Mesenchymal stem cell (in vitro differentiated cells and primary cell): ENCODE measurements around the gene LRP4.

Source experiments
- DNase-seq: peaks from one replicate; pipeline ENCODE4 v3.0.0-alpha.2; 2013
- H2AFZ ChIP-seq: one replicate; pipeline ENCODE4 v1.6.1; 2013; ENCODE audit warnings: low read depth, mild to moderate bottlenecking, control low read depth, inconsistent platforms, low read length, moderate library complexity
- H2AK5ac ChIP-seq: 2 replicates; pipeline ENCODE4 v1.6.1; 2013; ENCODE audit warnings: low read length, moderate library complexity, mild to moderate bottlenecking, inconsistent platforms; ENCODE audit not compliant: severe bottlenecking
- H2BK120ac ChIP-seq: one replicate; pipeline ENCODE4 v1.6.1; 2013; ENCODE audit warnings: low read depth, mild to moderate bottlenecking, inconsistent platforms, low read length, moderate library complexity
- H2BK12ac ChIP-seq, 2 experiments: one replicate each; pipeline ENCODE4 v1.6.1; 2013; ENCODE audit warnings: inconsistent platforms in 2 of 2, low read length in 2 of 2, mild to moderate bottlenecking in 2 of 2, moderate library complexity in 2 of 2, control low read depth in 1 of 2
- H2BK15ac ChIP-seq: one replicate; pipeline ENCODE4 v1.6.1; 2013; ENCODE audit warnings: mild to moderate bottlenecking, low read depth, inconsistent platforms; ENCODE audit not compliant: poor library complexity, severe bottlenecking
- H2BK5ac ChIP-seq: 2 replicates; pipeline ENCODE4 v1.6.1; 2013; ENCODE audit warnings: low read depth, mild to moderate bottlenecking, low read length, control low read depth, inconsistent platforms; ENCODE audit not compliant: poor library complexity, severe bottlenecking
- H3K14ac ChIP-seq, 2 experiments: one replicate each; pipeline ENCODE4 v1.6.1; 2013; ENCODE audit warnings: inconsistent platforms in 2 of 2, low read length in 2 of 2, control low read depth in 1 of 2, mild to moderate bottlenecking in 1 of 2, moderate library complexity in 1 of 2
- H3K18ac ChIP-seq, 2 experiments: one replicate each; pipeline ENCODE4 v1.6.1; 2013; ENCODE audit warnings: inconsistent platforms in 2 of 2, low read length in 2 of 2, control low read depth in 1 of 2, low read depth in 1 of 2, mild to moderate bottlenecking in 1 of 2
- H3K23ac ChIP-seq, 2 experiments: one replicate each; pipeline ENCODE4 v1.6.1; 2013; ENCODE audit warnings: inconsistent platforms in 2 of 2, low read length in 2 of 2, mild to moderate bottlenecking in 2 of 2, moderate library complexity in 2 of 2, control low read depth in 1 of 2
- H3K27ac ChIP-seq: 2 replicates; pipeline ENCODE4 v1.5.1; 2013; ENCODE audit warnings: mild to moderate bottlenecking, moderate library complexity, low read length, control low read depth, inconsistent platforms; ENCODE audit not compliant: poor library complexity, severe bottlenecking
- H3K27me3 ChIP-seq, 2 experiments: 2 replicates each; pipeline versions ENCODE4 v1.6.1 to v1.7.0; 2013; ENCODE audit warnings: low read length in 2 of 2, mild to moderate bottlenecking in 2 of 2, moderate library complexity in 2 of 2, control low read depth in 1 of 2, inconsistent platforms in 1 of 2; ENCODE audit not compliant: control insufficient read depth in 1 of 2, insufficient read depth in 1 of 2
- H3K36me3 ChIP-seq, 2 experiments: 2 replicates each; pipeline versions ENCODE4 v1.6.1 to v1.7.0; 2013; ENCODE audit warnings: low read length in 2 of 2, control low read depth in 1 of 2, inconsistent platforms in 1 of 2, low read depth in 1 of 2, mild to moderate bottlenecking in 1 of 2; ENCODE audit not compliant: insufficient read depth in 2 of 2, control insufficient read depth in 1 of 2
- H3K4ac ChIP-seq, 2 experiments: one replicate each; pipeline ENCODE4 v1.6.1; 2013; ENCODE audit warnings: inconsistent platforms in 2 of 2, low read length in 2 of 2, mild to moderate bottlenecking in 2 of 2, moderate library complexity in 2 of 2, control low read depth in 1 of 2, low read depth in 1 of 2
- H3K4me1 ChIP-seq: 2 replicates; pipeline ENCODE4 v1.6.1; 2013; ENCODE audit warnings: low read depth, low read length, control low read depth; ENCODE audit not compliant: control insufficient read depth, insufficient read depth
- H3K4me2 ChIP-seq: 2 replicates; pipeline ENCODE4 v1.6.1; 2013; ENCODE audit warnings: low read length, mild to moderate bottlenecking, inconsistent platforms; ENCODE audit not compliant: poor library complexity, severe bottlenecking
- H3K4me3 ChIP-seq, 2 experiments: 2 replicates each; pipeline versions ENCODE4 v1.5.1 to v1.7.0; 2013; ENCODE audit warnings: low read length in 2 of 2, mild to moderate bottlenecking in 2 of 2, control low read depth in 1 of 2, low read depth in 1 of 2; ENCODE audit not compliant: insufficient read depth in 1 of 2
- H3K79me1 ChIP-seq: replicated peaks from 2 replicates; pipeline ENCODE4 v1.6.1; 2013; ENCODE audit warnings: mild to moderate bottlenecking, control low read depth, low read length, inconsistent platforms; ENCODE audit not compliant: poor library complexity, severe bottlenecking
- H3K9ac ChIP-seq: 2 replicates; pipeline ENCODE4 v1.7.0; 2013; ENCODE audit warnings: mild to moderate bottlenecking, low read length, moderate library complexity
- H3K9me3 ChIP-seq: 2 replicates; pipeline ENCODE4 v1.7.0; 2013; ENCODE audit warnings: mild to moderate bottlenecking, low read length; ENCODE audit not compliant: control insufficient read depth
- H4K8ac ChIP-seq: one replicate; pipeline ENCODE4 v1.6.1; 2013; ENCODE audit warnings: inconsistent platforms, mild to moderate bottlenecking, low read length, moderate library complexity
- H4K91ac ChIP-seq: one replicate; pipeline ENCODE4 v1.6.1; 2013; ENCODE audit warnings: mild to moderate bottlenecking, low read length, inconsistent platforms
- WGBS: methylation state at CpG from one replicate; pipeline ENCODE4 v1.1.7; 2013; ENCODE audit warnings: mixed read lengths; 5-methylcytosine and 5-hydroxymethylcytosine counted together

Gene LRP4

GRCh38 chr11:46912526-46913150 is 5.7 kb downstream of the LRP4 start:
- Histone ChIP-seq H3K14ac (peak overlapping the region in 1 of 2 experiments; percentile 78), H3K18ac (peak overlapping the region; percentile 85 to 90), H3K9me3 (no peaks in the 10 kb centered on the region), H2BK120ac (peak overlapping the region; percentile 54), H3K4ac (peak overlapping the region; percentile 57 to 72), H2AFZ (peak overlapping the region; percentile 31), H3K36me3 (no peaks in the 10 kb centered on the region), H4K91ac (peak overlapping the region; percentile 80), H3K23ac (peak overlapping the region in 1 of 2 experiments; percentile 32), H3K27me3 (no peaks in the 10 kb centered on the region), H2BK15ac (peak overlapping the region; percentile 91), H3K4me2 (peak overlapping the region; percentile 81), H3K4me3 (peak overlapping the region in 1 of 2 experiments; percentile 34), H3K9ac (no peak overlapping the region), H3K27ac (peak overlapping the region; percentile 27), H2BK5ac (peak overlapping the region; percentile 74), H3K79me1 (peaks cover 14% of the 10 kb centered on the region), H3K4me1 (peaks cover 24% of the 10 kb centered on the region), H4K8ac (peak overlapping the region; percentile 91), H2BK12ac (peak overlapping the region; percentile 91 to 94), H2AK5ac (peak overlapping the region; percentile 33)
- DNase-seq, result peak; percentile 48
- WGBS, result under 1% methylated on average over 13 of the region's 13 CpGs

DNA sequence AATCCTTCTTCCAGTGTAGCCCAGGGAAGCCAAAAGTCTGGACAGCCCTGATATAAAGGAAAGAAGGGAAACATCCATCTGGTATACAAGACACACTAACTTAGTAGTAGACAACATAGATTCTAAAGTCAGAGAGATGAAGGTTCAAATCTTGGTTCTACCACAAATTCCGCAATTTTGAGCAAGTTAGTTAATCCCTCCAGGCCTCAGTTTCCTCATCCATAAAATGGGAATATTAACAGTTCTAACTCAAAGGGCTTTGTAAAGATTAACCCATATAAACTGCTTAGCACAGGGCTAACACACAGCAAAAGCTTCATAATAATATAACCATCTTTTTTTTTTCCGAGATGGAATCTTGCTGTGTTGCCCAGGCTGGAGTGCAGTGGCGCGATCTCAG is 10.7 kb downstream of the LRP4 start:
- WGBS, result 98% methylated on average over 4 of the region's 4 CpGs
- H3K79me1 ChIP-seq, result peaks cover 19% of the 10 kb centered on the region

DNA sequence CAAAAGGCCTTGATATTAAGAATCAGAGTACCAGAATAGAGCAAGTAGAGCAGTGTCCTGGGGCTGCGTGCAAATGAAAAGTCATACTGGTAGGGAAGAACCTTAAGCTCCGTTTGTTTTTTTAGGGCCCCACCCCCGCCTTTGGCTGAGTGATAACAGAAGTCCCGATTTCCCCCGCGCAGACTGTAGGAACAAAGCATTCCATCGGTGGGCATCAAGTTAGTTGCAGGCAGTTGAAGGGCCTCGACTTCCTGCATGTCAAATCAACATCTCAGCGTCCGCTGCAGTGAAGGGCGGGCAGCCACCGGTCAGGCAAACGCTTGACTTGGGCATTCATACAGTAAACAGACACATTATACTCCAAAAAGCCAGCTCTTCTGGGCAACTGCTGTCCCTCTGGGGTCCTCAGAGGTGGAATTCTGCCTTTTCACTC is 11.7 kb downstream of the LRP4 start:
- Histone ChIP-seq H3K79me1 (peaks cover 16% of the 10 kb centered on the region), H3K9me3 (no peaks in the 10 kb centered on the region), H3K27me3 (no peaks in the 10 kb centered on the region)

More for the DNA sequence above, 10.7 kb downstream of the LRP4 start:
- Histone ChIP-seq H2BK12ac (no peak overlapping the region), H2BK15ac (no peak overlapping the region), H3K4me2 (no peak overlapping the region), H2BK5ac (no peak overlapping the region), H2AK5ac (no peak overlapping the region), H3K27ac (no peak overlapping the region), H3K27me3 (no peaks in the 10 kb centered on the region), H3K4me3 (no peak overlapping the region), H3K4ac (no peak overlapping the region), H3K23ac (no peak overlapping the region), H2AFZ (no peak overlapping the region), H3K36me3 (peaks cover 0 to 2% of the 10 kb centered on the region in 2 experiments), H3K9me3 (no peaks in the 10 kb centered on the region), H4K91ac (no peak overlapping the region), H3K14ac (no peak overlapping the region), H3K18ac (no peak overlapping the region), H4K8ac (no peak overlapping the region), H3K9ac (no peak overlapping the region), H2BK120ac (no peak overlapping the region), H3K4me1 (peaks cover 16% of the 10 kb centered on the region)
- no peak for DNase-seq

DNA sequence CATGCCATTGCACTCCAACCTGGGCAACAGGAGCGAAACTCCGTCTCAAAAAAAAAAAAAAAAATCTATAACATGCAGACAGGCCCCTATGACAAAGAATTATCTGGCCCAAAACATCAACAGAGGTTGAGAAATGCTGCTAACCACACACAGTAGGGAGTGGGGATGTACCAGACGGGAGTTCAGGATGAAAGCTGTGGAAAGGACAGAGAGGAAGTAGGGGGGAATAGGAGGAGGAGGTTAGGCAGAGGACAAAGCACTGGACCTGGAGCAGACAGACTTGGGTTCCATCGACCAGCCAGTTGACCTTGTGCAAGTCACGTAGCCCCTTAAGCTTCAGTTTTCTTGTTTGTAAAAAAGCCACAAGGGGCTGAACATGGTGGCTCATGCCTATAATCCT is 12.5 kb downstream of the LRP4 start:
- Histone ChIP-seq H4K91ac (no peak overlapping the region), H2BK5ac (no peak overlapping the region), H3K9ac (no peak overlapping the region), H3K27ac (no peak overlapping the region), H3K4me3 (no peak overlapping the region), H4K8ac (no peak overlapping the region), H2BK120ac (no peak overlapping the region), H3K4ac (no peak overlapping the region), H2BK12ac (peak overlapping the region in 1 of 2 experiments; percentile 5), H2AK5ac (no peak overlapping the region), H3K27me3 (no peaks in the 10 kb centered on the region), H3K4me1 (peaks cover 10% of the 10 kb centered on the region), H3K4me2 (no peak overlapping the region), H3K18ac (no peak overlapping the region), H2AFZ (no peak overlapping the region), H3K79me1 (peaks cover 16% of the 10 kb centered on the region), H3K14ac (no peak overlapping the region), H3K36me3 (peaks cover 0 to 2% of the 10 kb centered on the region in 2 experiments), H2BK15ac (no peak overlapping the region), H3K9me3 (no peaks in the 10 kb centered on the region), H3K23ac (no peak overlapping the region)
- no peak for DNase-seq
- WGBS, result 100% methylated on average over 2 of the region's 5 CpGs

More for the DNA sequence above, 11.7 kb downstream of the LRP4 start:
- H2BK15ac ChIP-seq, result no peak overlapping the region
- peak overlapping the region; percentile 9 for H4K8ac ChIP-seq
- peaks cover 10% of the 10 kb centered on the region for H3K4me1 ChIP-seq
- no peak overlapping the region for H3K4me3 ChIP-seq
- no peak overlapping the region for H3K23ac ChIP-seq
- no peak overlapping the region for H2BK5ac ChIP-seq
- peak overlapping the region; percentile 22 for H3K27ac ChIP-seq
- H3K36me3 ChIP-seq, result peaks cover 0 to 2% of the 10 kb centered on the region in 2 experiments
- no peak overlapping the region for H2AK5ac ChIP-seq
- no peak overlapping the region for H2AFZ ChIP-seq
- peak overlapping the region in 1 of 2 experiments; percentile 7 for H3K4ac ChIP-seq
- peak; percentile 44 for DNase-seq
- peak overlapping the region; percentile 25 for H3K4me2 ChIP-seq
- no peak overlapping the region for H4K91ac ChIP-seq
- H2BK120ac ChIP-seq, result no peak overlapping the region
- 9% methylated on average over 13 of the region's 13 CpGs for WGBS
- H2BK12ac ChIP-seq, result no peak overlapping the region
- no peak overlapping the region for H3K9ac ChIP-seq
- no peak overlapping the region for H3K14ac ChIP-seq
- no peak overlapping the region for H3K18ac ChIP-seq
